Activated B cell treated with CpG ODN at 0.5 μM for 24 hours (primary cell): ENCODE results near the gene CTRL. TPM values are rescaled to one million over a fixed set of nuclear protein-coding genes. Genes with fewer than 3 reads are reported as not detected.
A peak's percentile ranks its signal among the peaks of the same experiment; 100 is the strongest.

Source experiments
- ATAC-seq: fragments of 200-7000 bp; cut with Tn5 transposase; one replicate; pipeline ENCODE4 v1.10.0; 2021; ENCODE audit warnings: low read depth, mild to moderate bottlenecking, moderate library complexity
- CTCF ChIA-PET: fragments of 350-600 bp; sonication (Branson Sonifier 250); formaldehyde crosslinking; loops from one replicate; lab custom pipeline; 2021; ENCODE audit warnings: antibody characterized with exemption; lab: Charles Lee
- POLR2A ChIA-PET: fragments of 350-600 bp; sonication (Branson Sonifier 250); formaldehyde crosslinking; loops from one replicate; lab custom pipeline; 2021; ENCODE audit warnings: antibody characterized with exemption; lab: Charles Lee
- DNase-seq: peaks from one replicate; pipeline ENCODE4 v3.0.0; 2022
- H3K27ac Mint-ChIP-seq: one replicate; pipeline ENCODE4 v1.8.0; 2020; ENCODE audit warnings: mixed read lengths
- H3K27me3 Mint-ChIP-seq: one replicate; pipeline ENCODE4 v1.8.0; 2021; ENCODE audit warnings: mixed read lengths
- H3K36me3 Mint-ChIP-seq: one replicate; pipeline ENCODE4 v1.8.0; 2021; ENCODE audit warnings: low read depth, mixed read lengths
- H3K4me1 Mint-ChIP-seq: one replicate; pipeline ENCODE4 v1.8.0; 2021; ENCODE audit warnings: mixed read lengths
- H3K4me3 Mint-ChIP-seq: one replicate; pipeline ENCODE4 v1.8.0; 2020; ENCODE audit warnings: mild to moderate bottlenecking, mixed read lengths
- H3K9me3 Mint-ChIP-seq: one replicate; pipeline ENCODE4 v1.8.0; 2020; ENCODE audit warnings: mixed read lengths
- intact Hi-C: fragments of 100-400 bp; cut with micrococcal nuclease; formaldehyde crosslinking; loops from one replicate; pipeline ENCODE4 v1.15.1; 2024
- total RNA-seq: library from RNA; stranded (reverse); gene quantifications from 2 replicates; pipeline ENCODE4 v1.2.3, GENCODE V29; 2022
- TF ChIP-seq, protein P1 (sequence below): fragments of 200-600 bp; IDR thresholded peaks from one replicate; pipeline ENCODE4 v1.8.0; 2022; ENCODE audit warnings: antibody characterized with exemption, mild to moderate bottlenecking

The CTRL gene
- total RNA-seq, 1 donor from 2014 or later: 6.2 TPM

DNA sequence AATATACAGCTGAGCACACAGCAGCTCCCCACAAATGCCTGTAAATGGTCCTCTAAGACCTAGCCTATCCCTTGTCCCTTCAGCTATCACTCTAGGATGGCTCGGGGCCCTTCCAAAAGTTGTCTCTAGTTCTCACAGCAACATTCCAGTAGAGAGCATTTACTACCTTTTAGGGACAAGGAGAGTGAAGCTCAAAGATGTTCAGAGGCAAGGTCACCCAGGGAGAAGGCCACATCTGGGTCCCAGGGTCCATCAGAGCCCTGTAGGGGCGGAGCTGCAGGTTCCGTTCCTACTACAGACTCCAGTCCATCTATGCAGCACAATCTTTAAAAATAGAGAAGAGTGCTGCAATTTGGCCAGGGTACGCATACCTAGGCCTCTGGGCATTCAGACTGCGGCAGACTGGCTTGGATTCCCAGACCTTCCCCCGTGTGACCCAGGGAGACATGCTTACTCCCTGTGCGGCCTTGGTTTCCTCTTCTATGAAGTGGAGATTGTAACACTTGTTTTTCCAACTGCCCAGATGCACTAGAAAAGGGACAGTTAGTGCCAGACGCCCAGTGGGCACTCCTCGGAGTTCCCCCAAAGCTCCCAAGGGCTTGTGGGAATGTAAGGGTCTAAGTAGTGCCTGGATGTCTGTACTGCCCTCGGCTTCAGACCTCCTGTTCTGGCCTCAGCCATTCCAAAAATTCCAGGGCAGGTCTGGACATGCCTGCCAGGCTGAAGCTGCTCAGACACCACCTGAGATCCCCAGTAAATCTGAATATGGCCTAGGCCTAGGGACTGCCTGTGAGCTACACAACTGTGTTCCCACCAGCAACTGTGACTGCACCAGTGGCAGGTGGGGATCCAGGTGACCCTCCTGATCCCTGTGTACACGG is 34.2 kb upstream of the CTRL start:
- POLR2A ChIA-PET: interaction anchor here (0.6 to 1.5 kb wide), 3 partner anchors 30 to 255 kb away, joined by 3 to 9 read pairs (median 4); partner anchors contain the start of gene PSMB10
- H3K27ac Mint-ChIP-seq: no peak overlapping the region
- H3K4me3 Mint-ChIP-seq: no peak overlapping the region
- ATAC-seq (no peak), DNase-seq (no peak)
- TF ChIP-seq, protein P1, sequence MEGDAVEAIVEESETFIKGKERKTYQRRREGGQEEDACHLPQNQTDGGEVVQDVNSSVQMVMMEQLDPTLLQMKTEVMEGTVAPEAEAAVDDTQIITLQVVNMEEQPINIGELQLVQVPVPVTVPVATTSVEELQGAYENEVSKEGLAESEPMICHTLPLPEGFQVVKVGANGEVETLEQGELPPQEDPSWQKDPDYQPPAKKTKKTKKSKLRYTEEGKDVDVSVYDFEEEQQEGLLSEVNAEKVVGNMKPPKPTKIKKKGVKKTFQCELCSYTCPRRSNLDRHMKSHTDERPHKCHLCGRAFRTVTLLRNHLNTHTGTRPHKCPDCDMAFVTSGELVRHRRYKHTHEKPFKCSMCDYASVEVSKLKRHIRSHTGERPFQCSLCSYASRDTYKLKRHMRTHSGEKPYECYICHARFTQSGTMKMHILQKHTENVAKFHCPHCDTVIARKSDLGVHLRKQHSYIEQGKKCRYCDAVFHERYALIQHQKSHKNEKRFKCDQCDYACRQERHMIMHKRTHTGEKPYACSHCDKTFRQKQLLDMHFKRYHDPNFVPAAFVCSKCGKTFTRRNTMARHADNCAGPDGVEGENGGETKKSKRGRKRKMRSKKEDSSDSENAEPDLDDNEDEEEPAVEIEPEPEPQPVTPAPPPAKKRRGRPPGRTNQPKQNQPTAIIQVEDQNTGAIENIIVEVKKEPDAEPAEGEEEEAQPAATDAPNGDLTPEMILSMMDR: no peak
- no peaks in the 10 kb centered on the region for H3K27me3 Mint-ChIP-seq
- H3K4me1 Mint-ChIP-seq: peaks cover 28% of the 10 kb centered on the region
- H3K36me3 Mint-ChIP-seq: peaks cover 19% of the 10 kb centered on the region
- CTCF ChIA-PET: interaction anchor here (0.5 to 1.5 kb wide), 4 partner anchors 75 to 275 kb away, joined by 3 read pairs; no protein-coding TSS in a partner anchor
- H3K9me3 Mint-ChIP-seq: no peaks in the 10 kb centered on the region
- intact Hi-C loops: no loop called here

DNA sequence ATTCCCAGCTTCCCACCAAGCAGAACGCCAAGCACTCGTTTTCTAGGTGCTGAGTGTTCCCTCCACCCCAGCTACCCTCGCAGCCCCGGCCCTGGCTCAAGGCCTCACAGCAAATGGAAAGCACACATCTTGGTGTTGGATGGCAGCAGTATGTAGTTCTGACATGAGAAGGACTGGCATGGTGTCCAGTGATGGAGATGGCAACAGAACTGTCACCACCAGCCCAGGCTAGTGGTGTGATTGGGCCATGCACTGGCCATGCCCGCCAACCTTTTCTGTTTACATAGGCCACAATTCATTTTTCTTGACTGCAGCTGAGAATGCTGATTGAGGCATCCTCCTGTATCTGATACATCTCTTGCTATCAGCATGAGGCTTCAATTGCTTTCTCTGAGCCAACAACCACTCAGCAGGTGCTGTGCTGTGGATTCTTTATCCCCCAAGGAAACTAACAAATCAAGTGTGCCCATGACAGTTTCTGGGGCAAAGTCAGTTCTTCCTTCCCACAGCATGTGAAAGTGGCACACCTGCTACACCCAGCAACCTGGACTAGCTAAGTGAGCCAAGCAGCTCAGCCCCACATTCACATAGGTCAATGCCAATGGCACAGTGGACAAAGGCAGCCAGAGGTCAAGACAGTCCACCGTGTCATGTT is 32.9 kb upstream of the CTRL start:
- intact Hi-C loops: no loop called here
- peaks cover 24% of the 10 kb centered on the region for H3K36me3 Mint-ChIP-seq

DNA sequence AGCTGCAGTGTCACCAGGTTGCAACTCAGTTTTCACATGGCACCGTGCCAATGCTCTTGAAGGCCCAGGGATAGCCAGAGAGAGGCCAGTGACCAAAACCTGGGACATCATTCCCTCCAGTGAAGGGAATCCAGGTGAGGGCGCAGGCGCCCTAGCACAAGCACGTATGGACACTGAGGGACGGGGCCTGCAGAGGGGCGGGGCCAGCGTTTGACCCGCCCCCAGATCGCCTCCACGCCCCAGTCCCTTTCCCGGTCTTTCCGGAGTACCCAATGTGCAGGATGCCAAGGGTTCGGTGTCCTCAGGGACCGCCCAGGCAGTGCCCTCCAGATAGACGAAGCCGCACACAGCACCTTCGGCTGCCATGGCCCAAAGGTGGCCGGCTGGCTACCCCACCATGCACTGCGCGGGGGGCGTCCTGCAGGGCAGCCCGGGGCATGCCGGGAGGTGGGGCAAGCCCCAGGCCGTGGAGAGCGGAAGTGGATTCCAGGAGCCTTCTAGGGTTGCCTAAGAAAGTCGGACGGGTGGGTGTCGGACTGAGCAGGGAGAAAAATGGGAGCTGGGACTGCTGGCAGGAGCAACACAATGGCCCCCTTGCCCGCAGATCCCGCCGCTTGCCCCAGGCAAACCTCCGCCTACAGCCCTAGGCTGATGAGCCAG is 32.1 kb upstream of the CTRL start:
- H3K36me3 Mint-ChIP-seq: peaks cover 22% of the 10 kb centered on the region
- ChIA-PET POLR2A (no interaction called here), CTCF (interaction anchor here (1.0 kb wide), 1 partner anchor 78 kb away, joined by 4 read pairs; no protein-coding TSS in a partner anchor)
- ATAC-seq (no peak), DNase-seq (no peak)
- H3K4me1 Mint-ChIP-seq: peaks cover 21% of the 10 kb centered on the region
- no peaks in the 10 kb centered on the region for H3K27me3 Mint-ChIP-seq
- TF ChIP-seq, protein P1: no peak
- no peak overlapping the region for H3K4me3 Mint-ChIP-seq
- H3K27ac Mint-ChIP-seq: no peak overlapping the region
- H3K9me3 Mint-ChIP-seq: no peaks in the 10 kb centered on the region
- intact Hi-C loops: no loop called here

More for the DNA sequence above, 32.9 kb upstream of the CTRL start:
- DNase-seq (no peak), ATAC-seq (no peak)
- TF ChIP-seq, protein P1: no peak
- CTCF ChIA-PET: interaction anchor here (1.0 to 1.5 kb wide), 2 partner anchors 79 to 81 kb away, joined by 3 to 4 read pairs; no protein-coding TSS in a partner anchor
- peaks cover 26% of the 10 kb centered on the region for H3K4me1 Mint-ChIP-seq
- H3K27me3 Mint-ChIP-seq: no peaks in the 10 kb centered on the region
- no peak overlapping the region for H3K4me3 Mint-ChIP-seq
- no peaks in the 10 kb centered on the region for H3K9me3 Mint-ChIP-seq
- H3K27ac Mint-ChIP-seq: peak overlapping the region; percentile 11
- POLR2A ChIA-PET: interaction anchor here (0.6 to 1.5 kb wide), 3 partner anchors 29 to 120 kb away, joined by 3 to 9 read pairs (median 6); partner anchors contain the start of gene PSMB10

DNA sequence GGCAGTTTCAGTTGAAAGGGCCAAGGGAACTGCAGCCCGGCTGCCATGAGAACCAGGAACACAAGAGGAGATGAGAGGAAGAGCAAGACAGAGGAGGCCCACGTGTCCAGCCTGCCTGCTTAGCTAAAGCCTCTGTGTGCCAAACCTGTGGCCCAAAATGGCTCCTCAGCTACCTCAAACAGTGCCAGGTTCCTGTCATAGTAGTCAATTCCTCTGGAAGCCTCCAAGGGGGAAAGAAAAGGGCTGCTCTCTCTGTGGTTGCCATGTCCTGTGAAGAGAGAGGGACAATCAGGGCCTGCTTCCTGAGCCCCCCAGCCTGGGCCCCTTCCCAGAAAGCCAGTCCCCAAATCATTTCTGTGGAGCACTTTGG is 31.6 kb upstream of the CTRL start:
- intact Hi-C loops: no loop called here
- no peaks in the 10 kb centered on the region for H3K27me3 Mint-ChIP-seq
- TF ChIP-seq, protein P1: no peak
- ATAC-seq (no peak), DNase-seq (no peak)
- H3K4me3 Mint-ChIP-seq: no peak overlapping the region
- peaks cover 25% of the 10 kb centered on the region for H3K36me3 Mint-ChIP-seq
- ChIA-PET POLR2A (no interaction called here), CTCF (no interaction called here)
- H3K9me3 Mint-ChIP-seq: no peaks in the 10 kb centered on the region
- no peak overlapping the region for H3K27ac Mint-ChIP-seq
- peaks cover 21% of the 10 kb centered on the region for H3K4me1 Mint-ChIP-seq
